Measurements from ENCODE around the gene MACROD1.
"Not testable (repeated sequence)": the region's sequence is repeated elsewhere in the genome, so short reads cannot be mapped to it uniquely, and the experiment has no call there.

MACROD1 gene

DNA sequence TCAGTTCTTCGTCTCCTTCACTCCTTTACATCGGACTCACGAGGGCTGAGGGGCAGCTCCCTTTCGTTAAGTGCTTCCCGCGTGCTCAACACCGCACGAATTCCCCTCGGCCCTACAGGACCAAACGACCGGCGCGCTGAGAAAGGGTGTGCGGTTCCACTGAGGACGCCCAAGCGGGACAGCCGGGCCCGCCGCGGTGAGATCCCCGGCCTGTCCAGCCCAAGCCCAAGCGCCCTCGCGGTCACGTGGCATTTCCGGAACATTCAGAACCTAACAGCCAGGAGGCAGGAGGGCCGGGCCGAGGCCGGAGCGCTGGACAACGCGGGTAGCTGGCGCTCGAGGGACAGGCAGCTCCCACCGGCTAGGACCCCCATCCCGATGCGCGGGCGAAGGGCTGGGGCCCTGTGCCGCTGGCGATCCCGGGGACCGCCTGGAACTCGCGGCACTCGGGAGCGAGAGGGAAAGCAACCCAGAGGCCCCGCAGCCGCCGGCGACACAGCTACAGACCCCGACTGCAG, 19.3 kb upstream of the MACROD1 start:
- no peak for DNase-seq

GRCh38 chr11:64183890-64184289, 18.0 kb upstream of the MACROD1 start:
- DNase-seq: no peak

DNA sequence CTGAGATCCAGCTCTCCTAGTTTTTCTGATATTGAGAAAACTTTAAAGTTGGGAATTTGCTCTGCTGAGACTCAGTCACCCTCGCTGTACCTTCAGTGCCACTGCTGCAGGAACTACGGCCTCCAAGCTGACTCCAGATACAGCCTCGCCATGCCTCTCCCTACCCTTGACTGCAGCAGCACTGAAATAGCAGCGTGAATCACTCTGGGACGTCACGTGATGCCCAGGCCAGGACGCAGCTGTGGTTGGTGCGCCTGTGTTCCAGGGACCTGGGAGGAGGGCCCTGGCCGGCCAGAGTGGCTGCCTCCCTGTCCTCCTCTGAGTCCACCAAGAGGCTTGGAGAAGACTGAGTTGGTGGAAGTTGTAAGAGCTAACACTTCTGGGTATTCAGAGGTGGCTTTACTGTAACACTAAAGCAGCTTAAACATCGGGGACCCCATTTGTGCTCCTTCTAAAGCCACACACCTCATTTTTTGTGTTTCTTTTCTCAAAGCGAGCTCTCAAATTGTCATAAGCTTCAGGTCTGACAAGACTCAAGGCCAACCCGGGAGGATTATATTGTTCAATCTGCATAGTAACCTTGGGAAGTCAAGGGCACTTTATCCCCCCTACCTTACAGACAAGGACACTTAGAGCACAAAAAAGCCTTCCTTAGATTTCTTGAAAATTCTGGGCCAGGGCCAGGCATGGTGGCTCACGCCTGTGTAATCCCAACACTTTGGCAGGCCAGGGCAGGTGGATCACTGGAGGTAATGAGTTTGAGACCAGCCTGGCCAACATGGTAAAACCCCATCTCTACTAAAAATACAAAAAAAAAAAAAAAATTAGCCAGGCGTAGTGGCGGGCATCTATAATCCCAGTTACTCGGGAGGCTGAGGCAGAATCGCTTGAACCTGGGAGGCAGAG, 15.8 kb upstream of the MACROD1 start:
- DNase-seq: peak; percentile 90

- DNase-seq: no peak
Observed at GRCh38 chr11:64180891-64181290, 15.0 kb upstream of the MACROD1 start.

DNA sequence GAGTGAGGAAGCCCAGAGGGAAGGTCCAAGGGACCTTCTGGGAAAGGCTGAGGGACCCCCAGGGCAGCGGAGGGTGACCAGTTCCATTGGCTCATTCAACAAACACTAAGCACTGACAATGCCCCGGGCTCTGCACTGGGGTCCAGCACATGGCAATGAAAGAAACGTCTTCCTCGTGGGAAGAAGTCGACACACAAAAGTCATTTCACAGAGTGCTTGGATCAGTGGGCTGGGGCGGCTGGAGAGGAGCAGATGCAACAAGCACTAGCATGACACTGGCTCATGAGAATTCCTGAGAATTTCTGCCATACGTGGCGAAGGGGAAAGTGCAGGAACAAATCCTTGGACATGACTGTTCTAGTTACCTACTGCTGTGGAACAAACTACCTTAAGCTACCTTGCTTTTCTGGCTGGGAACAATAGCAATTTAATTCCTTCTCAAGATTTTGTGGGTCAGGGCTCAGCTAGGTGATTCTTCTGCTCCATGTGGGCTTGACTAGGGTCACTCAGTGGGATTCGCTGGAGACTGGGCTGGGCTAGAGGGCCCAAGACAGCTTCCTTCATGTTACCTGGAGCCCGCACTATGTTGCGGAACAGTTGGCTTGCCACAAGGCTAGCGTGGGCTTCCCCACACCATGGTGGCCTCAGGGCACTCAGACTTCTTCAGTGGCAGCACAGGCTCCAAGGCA, 13.2 kb upstream of the MACROD1 start:
- DNase-seq: no peak

GRCh38 chr11:64178203-64178602, 12.3 kb upstream of the MACROD1 start:
- no peak for DNase-seq

GRCh38 chr11:64176751-64177150, 10.8 kb upstream of the MACROD1 start:
- no peak for DNase-seq

GRCh38 chr11:64173616-64174355, 7.9 kb upstream of the MACROD1 start:
- no peak for DNase-seq

DNA sequence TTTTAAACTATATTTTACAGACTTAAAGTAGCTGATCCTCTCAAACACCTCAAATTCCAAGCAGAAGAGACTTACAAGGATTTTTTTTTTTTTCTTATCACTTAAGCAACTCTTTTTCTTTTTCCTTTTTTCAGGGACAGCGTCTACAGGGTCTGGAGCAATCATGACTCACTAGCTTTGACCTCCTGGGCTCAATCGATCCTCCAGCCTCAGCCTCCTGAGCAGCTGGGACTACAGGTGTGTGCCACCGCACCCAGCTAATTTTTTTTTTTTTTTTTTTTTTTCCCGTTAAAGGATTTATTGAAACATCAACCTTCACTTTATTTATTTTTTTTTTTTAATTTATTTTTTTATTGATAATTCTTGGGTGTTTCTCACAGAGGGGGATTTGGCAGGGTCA, 4.5 kb upstream of the MACROD1 start:
- no peak for DNase-seq

- DNase-seq: peak; percentile 57
Observed at GRCh38 chr11:64165481-64165841, 452 bp downstream of the MACROD1 start.

GRCh38 chr11:64164392-64165312, 1.3 kb downstream of the MACROD1 start:
- peak; percentile 30 for DNase-seq

GRCh38 chr11:64163951-64164350, 2.0 kb downstream of the MACROD1 start:
- DNase-seq: no peak

- not testable (repeated sequence) for DNase-seq
Observed at GRCh38 chr11:64162769-64163168, 3.1 kb downstream of the MACROD1 start.

DNA sequence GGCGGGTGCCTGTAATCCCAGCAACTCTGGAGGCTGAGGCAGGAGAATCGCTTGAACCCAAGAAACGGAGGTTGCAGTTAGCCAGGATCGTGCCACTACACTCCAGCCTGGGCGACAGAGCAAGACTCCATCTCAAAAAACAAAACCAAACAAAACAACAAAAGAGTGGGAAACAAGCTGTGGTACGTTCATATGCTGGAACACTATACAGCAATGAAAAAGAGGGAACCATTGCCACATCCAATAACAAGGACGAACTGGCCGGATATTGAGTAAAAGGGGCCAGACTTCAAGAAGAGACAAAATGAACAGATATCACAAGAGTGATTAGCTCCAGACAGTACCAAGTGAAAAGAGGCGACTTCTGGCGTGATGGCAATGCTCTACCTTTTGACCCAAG, 4.9 kb downstream of the MACROD1 start:
- DNase-seq: no peak

DNA sequence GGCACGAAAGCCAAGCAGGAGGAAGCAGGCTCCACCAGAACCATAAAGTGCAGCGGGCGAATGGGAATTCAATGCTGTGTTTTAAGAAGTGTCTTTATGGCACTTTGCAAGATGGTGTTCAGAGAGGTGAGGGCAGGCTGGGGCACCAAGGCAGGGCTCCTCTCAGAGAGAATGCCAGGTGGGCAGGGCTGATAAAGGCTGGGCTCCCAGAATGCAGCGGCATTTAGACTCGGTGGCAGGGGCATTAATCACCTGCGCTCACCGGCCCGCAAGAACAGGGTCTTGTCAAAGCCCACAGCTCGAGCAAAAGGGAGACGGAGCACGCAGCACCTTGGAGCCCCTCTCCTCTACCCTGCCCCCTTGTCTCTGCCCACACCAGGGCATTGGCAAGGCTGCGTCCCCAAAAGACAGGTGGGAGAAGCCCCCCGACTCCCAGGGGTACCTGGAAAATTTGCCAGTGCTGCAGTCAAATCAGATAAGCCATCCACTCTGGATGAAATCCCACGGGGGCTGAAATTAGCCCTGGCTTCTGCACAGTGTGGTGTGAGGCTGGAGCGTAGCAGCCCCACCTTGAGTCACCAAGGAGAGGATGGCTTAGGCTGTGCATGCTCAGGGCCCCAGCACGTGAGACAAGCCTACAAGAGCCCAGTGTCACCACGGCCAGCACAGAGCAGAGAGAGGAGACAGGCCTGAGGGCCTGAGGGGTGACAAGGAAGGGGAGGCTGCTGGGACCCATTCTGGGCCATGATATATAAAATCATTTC, 8.1 kb downstream of the MACROD1 start:
- peak; percentile 47 for DNase-seq

GRCh38 chr11:64156235-64157011, 9.5 kb downstream of the MACROD1 start:
- no peak for DNase-seq

DNA sequence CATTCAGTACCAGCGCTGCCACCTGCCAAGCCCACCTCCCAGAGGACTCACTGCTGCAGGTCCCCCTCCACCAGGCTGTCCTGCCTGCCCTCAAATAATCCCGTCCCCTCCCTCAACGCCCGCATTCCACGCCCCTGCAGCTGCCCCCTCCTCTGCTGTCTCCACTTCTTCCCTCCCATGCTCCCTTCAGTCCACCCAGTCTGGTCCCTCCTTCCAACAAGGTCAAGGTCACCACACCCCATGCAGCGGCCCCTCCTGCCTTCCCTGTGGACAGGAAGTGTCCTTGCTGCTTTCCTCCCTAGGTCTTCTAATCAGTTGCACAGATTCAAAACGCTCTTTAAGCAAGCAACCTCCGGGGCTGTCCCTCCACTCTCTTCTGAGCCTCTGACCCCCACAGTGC, 12.1 kb downstream of the MACROD1 start:
- DNase-seq: no peak

DNA sequence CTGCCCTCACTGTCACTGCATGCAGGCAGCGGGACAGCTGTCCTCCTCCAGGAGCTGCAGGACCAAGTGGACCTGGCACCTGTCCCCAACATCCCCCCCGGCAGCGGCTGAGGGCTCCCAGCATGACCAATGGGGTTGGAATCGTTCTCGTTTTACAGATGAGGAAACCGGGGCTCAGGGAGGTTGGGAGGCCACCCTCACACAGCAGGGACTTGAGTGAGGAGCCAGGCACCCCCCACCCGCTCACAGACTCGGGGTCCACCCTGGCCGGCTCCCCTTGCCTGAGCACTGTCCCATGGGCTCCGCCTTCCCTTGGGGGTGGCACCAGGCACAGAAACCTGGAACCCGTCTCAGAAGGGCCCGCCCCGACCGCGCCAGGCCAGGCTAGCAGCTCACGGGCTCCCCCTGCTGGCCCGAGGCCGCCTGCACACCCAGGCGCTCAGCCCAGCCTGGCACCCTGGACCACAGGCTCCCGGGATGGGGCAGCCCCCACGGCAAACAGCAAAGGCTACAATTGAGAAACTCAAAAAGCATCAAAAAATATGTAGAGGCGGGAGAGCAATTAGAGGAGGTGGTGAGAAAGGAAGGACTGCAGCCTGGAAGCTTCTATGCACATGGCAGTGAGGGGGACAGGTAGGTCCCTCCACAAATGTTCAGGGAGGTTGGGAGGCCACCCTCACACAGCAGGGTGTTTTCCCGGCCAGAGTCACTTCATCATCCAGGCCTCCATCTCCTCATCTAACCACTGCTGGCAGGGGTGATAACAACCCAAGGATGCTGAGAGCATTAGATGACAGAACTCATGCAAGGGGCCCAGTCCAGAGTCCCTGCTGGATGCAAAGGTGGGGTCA, 12.8 kb downstream of the MACROD1 start:
- DNase-seq: peak; percentile 74

GRCh38 chr11:64151337-64151736, 14.6 kb downstream of the MACROD1 start:
- DNase-seq: no peak

Data from hematopoietic multipotent progenitor cell treated with erythropoietin and hydrocortisone succinate and interleukin-3 and kit ligand, for 6 days (in vitro differentiated cells).